Peyer's patch (tissue), 4 donors: Measurements from ENCODE around the gene SRSF1. TPM values are rescaled to one million over a fixed set of nuclear protein-coding genes. Genes with fewer than 3 reads are reported as not detected.
"Not testable (repeated sequence)": the region's sequence is repeated elsewhere in the genome, so short reads cannot be mapped to it uniquely, and the experiment has no call there.

Experiments
- DNase-seq, 3 donors: peaks; one replicate each; pipeline ENCODE4 v3.0.0-alpha.2; 2017 to 2019
- H3K27ac ChIP-seq, 4 donors: fragments of 200-600 bp; sonication (generic); one replicate each; pipeline ENCODE4 v1.5.1; 2016 to 2019
- H3K27me3 ChIP-seq, 2 donors: fragments of 200-600 bp; sonication (generic); one replicate each; pipeline ENCODE4 v1.5.1; 2019
- H3K36me3 ChIP-seq, 3 donors: fragments of 200-600 bp; sonication (generic); one replicate each; pipeline ENCODE4 v1.5.1; 2016 to 2019
- H3K4me1 ChIP-seq, 4 donors: fragments of 200-600 bp; sonication (generic); one replicate each; pipeline ENCODE4 v1.5.1; 2016 to 2019
- H3K4me3 ChIP-seq, 4 donors: fragments of 200-600 bp; sonication (generic); 1 replicate in 3 of 4; 2 replicates in 1 of 4; pipeline ENCODE4 v1.5.1; 2016 to 2019; ENCODE audit warnings: mild to moderate bottlenecking in 1 of 4
- H3K9me3 ChIP-seq, 4 donors: fragments of 200-600 bp; sonication (generic); one replicate each; pipeline ENCODE4 v1.5.1; 2016 to 2019; ENCODE audit warnings: mild to moderate bottlenecking in 1 of 4
- CTCF ChIP-seq, 6 experiments: fragments of 450-650 bp in 4 of 6; fragments of 200-600 bp in 2 of 6; sonication (generic) in 1 of 6; IDR thresholded peaks; one replicate each; pipeline ENCODE4 v1.5.1; 2017 to 2019; ENCODE audit warnings: antibody characterized with exemption in 6 of 6, mild to moderate bottlenecking in 3 of 6, moderate library complexity in 1 of 6
- POLR2A ChIP-seq, 2 donors: fragments of 450-650 bp; IDR thresholded peaks; one replicate each; pipeline ENCODE4 v1.5.1; 2017; ENCODE audit warnings: antibody characterized with exemption in 2 of 2, mild to moderate bottlenecking in 2 of 2, moderate library complexity in 2 of 2
- total RNA-seq, 4 donors: library from RNA; depleted of rRNA; stranded (reverse); fragments of >200 nt; gene quantifications; one replicate each; pipeline ENCODE4 v1.1.0, GENCODE V29; 2016

SRSF1 gene
- total RNA-seq, 4 donors from 2014 or later = 121 to 336 (median 155) TPM

- DNase-seq = no peak
- H3K27ac ChIP-seq = no peak overlapping the region
Observed at GRCh38 chr17:57962279-57963148, 44.5 kb downstream of the SRSF1 start.

GRCh38 chr17:57959929-57960328 lies 47.1 kb downstream of the SRSF1 start:
- Histone ChIP-seq H3K27ac (no peak overlapping the region), H3K4me1 (peaks cover 0 to 17% (median 14%) of the 10 kb centered on the region in 4 donors), H3K9me3 (no peaks in the 10 kb centered on the region), H3K36me3 (no peaks in the 10 kb centered on the region), H3K27me3 (no peaks in the 10 kb centered on the region), H3K4me3 (no peak overlapping the region)
- peak in 2 of 3 donors; percentile 6 to 33 for DNase-seq
- TF ChIP-seq POLR2A (IDR thresholded peaks at IDR 0.05) (no peak), CTCF (IDR thresholded peaks at IDR 0.05) (no peak)

More at GRCh38 chr17:57962279-57963148, 44.5 kb downstream of the SRSF1 start:
- no peaks in the 10 kb centered on the region for H3K9me3 ChIP-seq
- H3K27me3 ChIP-seq = no peaks in the 10 kb centered on the region
- no peaks in the 10 kb centered on the region for H3K4me1 ChIP-seq
- no peak overlapping the region for H3K4me3 ChIP-seq
- no peaks in the 10 kb centered on the region for H3K36me3 ChIP-seq
- TF ChIP-seq CTCF (IDR thresholded peaks at IDR 0.05) (no peak), POLR2A (IDR thresholded peaks at IDR 0.05) (no peak)

DNA sequence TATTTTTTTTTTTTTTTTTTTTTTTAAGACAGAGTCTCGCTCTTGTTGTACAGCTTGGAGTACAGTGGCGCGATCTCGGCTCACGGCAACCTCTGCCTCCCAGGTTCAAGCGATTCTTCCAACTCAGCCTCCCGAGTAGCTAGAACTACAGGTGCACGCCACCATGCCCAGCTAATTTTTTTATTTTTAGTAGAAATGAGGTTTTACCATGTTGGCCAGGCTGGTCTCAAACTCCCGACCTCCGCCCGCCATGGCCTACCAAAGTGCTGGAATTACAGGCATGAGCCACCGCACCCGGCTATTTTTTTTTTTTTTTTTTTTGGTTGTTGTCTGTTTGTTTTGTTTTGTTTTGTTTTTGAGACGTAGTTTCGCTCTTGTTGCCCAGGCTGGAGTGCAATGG lies 48.7 kb downstream of the SRSF1 start:
- not testable (repeated sequence) for H3K9me3 ChIP-seq, H3K27me3 ChIP-seq, H3K4me3 ChIP-seq, H3K27ac ChIP-seq, H3K36me3 ChIP-seq
- peak in 2 of 3 donors; percentile 12 to 35 for DNase-seq
- peaks cover 0 to 31% (median 19%) of the 10 kb centered on the region in 4 donors for H3K4me1 ChIP-seq

GRCh38 chr17:57957886-57958285 lies 49.2 kb downstream of the SRSF1 start:
- DNase-seq = peak in 2 of 3 donors; percentile 2 to 19
- H3K36me3 ChIP-seq = no peaks in the 10 kb centered on the region
- H3K27ac ChIP-seq = no peak overlapping the region
- no peak for TF ChIP-seq CTCF (IDR thresholded peaks at IDR 0.05)
- TF ChIP-seq POLR2A (IDR thresholded peaks at IDR 0.05) = no peak
- H3K4me1 ChIP-seq = peaks cover 0 to 36% (median 19%) of the 10 kb centered on the region in 4 donors
- no peaks in the 10 kb centered on the region for H3K9me3 ChIP-seq
- no peak overlapping the region for H3K4me3 ChIP-seq
- no peaks in the 10 kb centered on the region for H3K27me3 ChIP-seq

DNA sequence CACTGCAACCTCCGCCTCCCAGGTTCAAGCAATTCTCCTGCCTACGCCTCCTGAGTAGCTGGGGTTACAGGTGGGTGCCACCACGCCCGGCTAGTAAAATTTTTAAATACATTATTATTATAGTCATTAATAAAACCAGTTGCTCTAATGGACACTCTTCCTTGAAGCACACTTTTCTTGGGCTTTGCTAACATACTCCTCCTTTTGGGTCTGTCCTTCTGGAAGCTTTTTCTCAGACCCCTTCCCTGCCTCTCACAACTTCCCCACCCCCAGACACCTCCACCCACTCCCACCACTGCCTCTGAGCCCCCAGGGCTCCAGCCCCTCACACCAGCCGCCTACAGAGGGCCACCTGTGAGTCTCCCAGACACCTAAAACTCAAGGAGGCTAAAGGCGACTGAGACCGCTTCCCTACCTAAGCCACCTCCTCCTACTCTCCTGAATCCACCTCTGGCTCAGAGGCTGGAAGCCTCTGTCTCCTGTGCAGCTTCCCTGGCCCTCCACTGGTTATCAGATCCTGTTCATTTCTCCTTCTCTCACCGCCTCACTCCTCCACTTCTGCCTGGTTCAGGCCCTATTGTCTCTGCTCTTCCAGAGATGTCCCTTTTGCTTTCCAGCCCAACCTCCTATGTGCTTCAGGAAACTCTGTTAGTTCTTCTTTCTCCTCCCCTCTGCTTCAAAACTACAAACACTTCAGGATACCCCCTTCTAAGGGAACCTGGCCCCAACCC lies 49.8 kb downstream of the SRSF1 start:
- no peak for TF ChIP-seq CTCF (IDR thresholded peaks at IDR 0.05)
- TF ChIP-seq POLR2A (IDR thresholded peaks at IDR 0.05) = no peak
- Histone ChIP-seq H3K27me3 (no peaks in the 10 kb centered on the region), H3K9me3 (no peaks in the 10 kb centered on the region), H3K27ac (no peak overlapping the region), H3K4me3 (no peak overlapping the region), H3K4me1 (peaks cover 0 to 42% (median 19%) of the 10 kb centered on the region in 4 donors), H3K36me3 (no peaks in the 10 kb centered on the region)
- DNase-seq = peak in 1 of 3 donors; percentile 5
